IMR-90 (cell line): ENCODE data around the gene GSTM1. TPM values are rescaled to one million over a fixed set of nuclear protein-coding genes. Genes with fewer than 3 reads are reported as not detected.
"Not testable (repeated sequence)": the region's sequence is repeated elsewhere in the genome, so short reads cannot be mapped to it uniquely, and the experiment has no call there.

ENCODE experiments used
- ATAC-seq: fragments of 200-7000 bp; cut with Tn5 transposase; 2 replicates; pipeline ENCODE4 v1.9.1; 2020; ENCODE audit warnings: low read depth, mild to moderate bottlenecking, moderate library complexity
- BruUV-seq: library from RNA; stranded (reverse); fragments of 400-500 nt; replicated peaks from 2 replicates; lab custom pipeline; 2021; lab: Mats Ljungman, UMichigan
- CTCF ChIA-PET: fragments of 300-600 bp; formaldehyde crosslinking; extraction: SDS; loops from one replicate; lab custom pipeline; 2021; ENCODE audit warnings: antibody characterized with exemption; lab: Yijun Ruan, JAX
- POLR2A ChIA-PET: fragments of 300-600 bp; sonication (Branson Sonifier 250); formaldehyde crosslinking; loops from one replicate; lab custom pipeline; 2022; ENCODE audit warnings: antibody characterized with exemption; ENCODE audit not compliant: unreplicated experiment; lab: Charles Lee
- DNase-seq: peaks from one replicate; pipeline ENCODE4 v3.0.0; 2013
- H2AFZ ChIP-seq: replicated peaks from 2 replicates; pipeline ENCODE3; 2013; ENCODE audit warnings: low read length, mild to moderate bottlenecking; ENCODE audit not compliant: poor library complexity
- H2AK5ac ChIP-seq: 2 replicates; pipeline ENCODE4 v1.6.1; 2013; ENCODE audit warnings: low read depth, low read length, inconsistent platforms
- H2AK9ac ChIP-seq: replicated peaks from 2 replicates; pipeline ENCODE3; 2013; ENCODE audit warnings: mild to moderate bottlenecking, low read depth, low read length, moderate library complexity; ENCODE audit not compliant: poor library complexity
- H2BK120ac ChIP-seq: 2 replicates; pipeline ENCODE4 v1.6.1; 2013; ENCODE audit warnings: low read depth, low read length, inconsistent platforms
- H2BK15ac ChIP-seq: 3 replicates; pipeline ENCODE4 v1.6.1; 2013; ENCODE audit warnings: low read depth, low read length, inconsistent platforms
- H2BK20ac ChIP-seq: 2 replicates; pipeline ENCODE4 v1.6.1; 2013; ENCODE audit warnings: low read depth, mild to moderate bottlenecking, inconsistent platforms, low read length, moderate library complexity
- H2BK5ac ChIP-seq: 2 replicates; pipeline ENCODE4 v1.6.1; 2013; ENCODE audit warnings: mild to moderate bottlenecking, low read depth, low read length, inconsistent platforms; ENCODE audit not compliant: poor library complexity, severe bottlenecking
- H3K14ac ChIP-seq: replicated peaks from 2 replicates; pipeline ENCODE4 v1.6.1; 2013; ENCODE audit warnings: low read depth, low read length, inconsistent platforms
- H3K18ac ChIP-seq: 2 replicates; pipeline ENCODE4 v1.6.1; 2013; ENCODE audit warnings: low read depth, low read length, control low read depth
- H3K23ac ChIP-seq: 2 replicates; pipeline ENCODE4 v1.6.1; 2013; ENCODE audit warnings: low read depth, low read length, inconsistent platforms
- H3K27ac ChIP-seq: 2 replicates; pipeline ENCODE4 v1.5.1; 2013; ENCODE audit warnings: mild to moderate bottlenecking, control low read depth, low read length; ENCODE audit not compliant: insufficient read depth
- H3K27me3 ChIP-seq: 2 replicates; pipeline ENCODE4 v1.6.1; 2013; ENCODE audit warnings: low read length; ENCODE audit not compliant: control insufficient read depth, insufficient read depth
- H3K36me3 ChIP-seq: 2 replicates; pipeline ENCODE4 v1.6.1; 2013; ENCODE audit warnings: low read length, mixed read lengths; ENCODE audit not compliant: control insufficient read depth, insufficient read depth
- H3K4ac ChIP-seq: 2 replicates; pipeline ENCODE4 v1.6.1; 2013; ENCODE audit warnings: low read depth, low read length, inconsistent platforms
- H3K4me1 ChIP-seq: 2 replicates; pipeline ENCODE4 v1.6.1; 2013; ENCODE audit warnings: low read length, mixed read lengths; ENCODE audit not compliant: control insufficient read depth, insufficient read depth
- H3K4me2 ChIP-seq: 2 replicates; pipeline ENCODE4 v1.6.1; 2013; ENCODE audit warnings: low read depth, mild to moderate bottlenecking, control low read depth, low read length, moderate library complexity
- H3K4me3 ChIP-seq: 2 replicates; pipeline ENCODE4 v1.5.1; 2013; ENCODE audit warnings: low read depth, mild to moderate bottlenecking, control low read depth, low read length, moderate library complexity; ENCODE audit not compliant: insufficient read depth
- H3K56ac ChIP-seq: 2 replicates; pipeline ENCODE4 v1.6.1; 2013; ENCODE audit warnings: low read length, inconsistent platforms; ENCODE audit not compliant: insufficient read depth; ENCODE audit errors: extremely low read depth
- H3K79me1 ChIP-seq, 2 experiments: 2 replicates each; pipeline ENCODE4 v1.6.1; 2013; ENCODE audit warnings: low read length in 2 of 2, inconsistent platforms in 1 of 2, low read depth in 1 of 2
- H3K9ac ChIP-seq: 2 replicates; pipeline ENCODE4 v1.6.1; 2013; ENCODE audit warnings: low read depth, low read length, control low read depth
- H3K9me1 ChIP-seq: 2 replicates; pipeline ENCODE4 v1.6.1; 2013; ENCODE audit warnings: low read length, inconsistent platforms; ENCODE audit not compliant: insufficient read depth
- H3K9me3 ChIP-seq: 2 replicates; pipeline ENCODE4 v1.6.1; 2013; ENCODE audit warnings: low read length; ENCODE audit not compliant: control insufficient read depth, insufficient read depth
- H4K20me1 ChIP-seq: 2 replicates; pipeline ENCODE4 v1.6.1; 2013; ENCODE audit warnings: low read length, inconsistent platforms; ENCODE audit not compliant: insufficient read depth
- H4K5ac ChIP-seq: 2 replicates; pipeline ENCODE4 v1.6.1; 2013; ENCODE audit warnings: mild to moderate bottlenecking, low read depth, low read length, control low read depth
- H4K8ac ChIP-seq, 2 experiments: 2 replicates each; pipeline ENCODE4 v1.6.1; 2013; ENCODE audit warnings: low read depth in 2 of 2, low read length in 2 of 2, control low read depth in 1 of 2, inconsistent platforms in 1 of 2
- H4K91ac ChIP-seq: 2 replicates; pipeline ENCODE4 v1.6.1; 2013; ENCODE audit warnings: low read depth, low read length, inconsistent platforms; ENCODE audit not compliant: insufficient read depth
- WGBS, 2 experiments: methylation state at CpG; one replicate each; pipeline versions ENCODE4 v1.1.5 to v1.1.7; 2013; ENCODE audit warnings: missing lambda C conversion rate in 2 of 2; ENCODE audit not compliant: insufficient read length in 1 of 2; ENCODE audit errors: extremely low coverage in 2 of 2; 5-methylcytosine and 5-hydroxymethylcytosine counted together
- dilution Hi-C: fragments of 300-500 bp; cut with HindIII; formaldehyde crosslinking; loops from one replicate; pipeline ENCODE4 v1.14.3; 2018; ENCODE audit warnings: low sequenced_read_pairs; ENCODE audit not compliant: unreplicated experiment
- in situ Hi-C: fragments of 300-500 bp; cut with MboI; formaldehyde crosslinking; loops from 3 replicates; pipeline ENCODE4 v1.14.3; 2019; ENCODE audit warnings: low sequenced_read_pairs, inconsistent platforms, mixed read lengths
- intact Hi-C: fragments of 100-400 bp; cut with micrococcal nuclease; formaldehyde crosslinking; loops from 2 replicates; pipeline ENCODE4 v1.10.0; 2022
- polyA plus RNA-seq, 3 experiments: library from polyadenylated mRNA; depleted of rRNA; stranded (reverse); fragments of >200 nt; gene quantifications; 2 replicates each; pipeline ENCODE4 v1.2.3, GENCODE V29; 2012; ENCODE audit warnings: low replicate concordance in 1 of 3
- total RNA-seq: library from RNA; depleted of rRNA; stranded (reverse); fragments of >200 nt; gene quantifications from 2 replicates; pipeline ENCODE4 v1.2.3, GENCODE V29; 2012

Gene GSTM1
- total and polyA plus RNA-seq, 2 of the 4 experiments (the other 2 are of a cell fraction): not detected

- H3K23ac ChIP-seq, H2BK15ac ChIP-seq, in situ Hi-C loops, dilution Hi-C loops, ATAC-seq, H3K27me3 ChIP-seq, H3K4me3 ChIP-seq, H2BK5ac ChIP-seq, H3K14ac ChIP-seq, H4K8ac ChIP-seq, intact Hi-C loops, H3K18ac ChIP-seq, CTCF ChIA-PET, H3K79me1 ChIP-seq, H2AK9ac ChIP-seq, H2BK20ac ChIP-seq, H3K9me3 ChIP-seq, H2AK5ac ChIP-seq, H3K9me1 ChIP-seq, BruUV-seq, POLR2A ChIA-PET, H3K4me1 ChIP-seq, H3K36me3 ChIP-seq, H3K56ac ChIP-seq, H3K4me2 ChIP-seq, H2BK120ac ChIP-seq, H3K4ac ChIP-seq, H4K20me1 ChIP-seq, H4K91ac ChIP-seq, H3K27ac ChIP-seq, H4K5ac ChIP-seq, H2AFZ ChIP-seq, DNase-seq, H3K9ac ChIP-seq: not testable (repeated sequence)
- no CpG with 5 or more reads among the region's 4 CpGs for WGBS, 2 experiments
Observed at GRCh38 chr1:109708949-109709348, 21.3 kb downstream of the GSTM1 start.

GRCh38 chr1:109709822-109710221 is 22.2 kb downstream of the GSTM1 start:
- CTCF ChIA-PET: interaction anchor here (0.6 kb wide), 1 partner anchor 163 kb away, joined by 3 read pairs; no protein-coding TSS in a partner anchor
- intact Hi-C loops: not testable (repeated sequence)

More at GRCh38 chr1:109709822-109710221, 22.2 kb downstream of the GSTM1 start:
- H3K4me2 ChIP-seq, H3K27me3 ChIP-seq, H2BK120ac ChIP-seq, H2AK9ac ChIP-seq, H3K56ac ChIP-seq, H3K4me1 ChIP-seq, H4K5ac ChIP-seq, H3K9me3 ChIP-seq, H4K8ac ChIP-seq, H2BK20ac ChIP-seq, H2BK5ac ChIP-seq, BruUV-seq, H3K4ac ChIP-seq, H4K20me1 ChIP-seq, DNase-seq, H3K23ac ChIP-seq, H3K9me1 ChIP-seq, H3K79me1 ChIP-seq, ATAC-seq, H4K91ac ChIP-seq, H3K4me3 ChIP-seq, dilution Hi-C loops, H3K18ac ChIP-seq, H2AFZ ChIP-seq, H2AK5ac ChIP-seq, H3K9ac ChIP-seq, in situ Hi-C loops, H3K27ac ChIP-seq, H2BK15ac ChIP-seq, POLR2A ChIA-PET, H3K36me3 ChIP-seq, H3K14ac ChIP-seq: not testable (repeated sequence)
